Measurements from ENCODE around the gene SCFD1.

SCFD1 gene

GRCh38 chr14:30737916-30738315, 115.8 kb downstream of the SCFD1 start:
- Mint-ChIP-seq H3K36me3 (ENCODE audit: low read depth) (peaks cover 7% of the 10 kb centered on the region), H3K4me3 (no peak overlapping the region), H3K4me1 (ENCODE audit: low read depth) (no peaks in the 10 kb centered on the region), H3K9me3 (no peaks in the 10 kb centered on the region), H3K27ac (no peak overlapping the region), H3K27me3 (ENCODE audit: low read depth) (peaks cover 3% of the 10 kb centered on the region)

DNA sequence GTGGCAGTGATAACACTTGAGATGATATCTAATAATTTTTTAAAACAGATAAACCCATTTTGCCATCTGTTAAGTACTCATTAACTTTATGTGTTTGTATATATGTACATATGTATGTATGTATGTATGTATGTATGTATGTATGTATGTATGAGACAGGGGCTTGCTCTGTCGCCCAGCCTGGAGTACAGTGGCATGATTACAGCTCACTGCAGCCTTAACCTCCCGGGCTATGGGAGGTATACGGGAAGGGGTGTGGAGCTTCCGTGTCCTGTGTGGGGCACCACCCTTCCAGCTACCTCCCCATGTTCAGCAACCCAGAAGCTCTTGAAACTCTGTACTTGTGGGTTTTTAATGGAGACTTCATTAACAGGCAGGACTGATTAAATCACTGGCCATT, 116.9 kb downstream of the SCFD1 start:
- peaks cover 7% of the 10 kb centered on the region for H3K36me3 Mint-ChIP-seq (ENCODE audit: low read depth)
- H3K27me3 Mint-ChIP-seq (ENCODE audit: low read depth): peaks cover 3% of the 10 kb centered on the region
- H3K4me3 Mint-ChIP-seq: no peak overlapping the region
- no peaks in the 10 kb centered on the region for H3K4me1 Mint-ChIP-seq (ENCODE audit: low read depth)
- no peaks in the 10 kb centered on the region for H3K9me3 Mint-ChIP-seq
- no peak overlapping the region for H3K27ac Mint-ChIP-seq

DNA sequence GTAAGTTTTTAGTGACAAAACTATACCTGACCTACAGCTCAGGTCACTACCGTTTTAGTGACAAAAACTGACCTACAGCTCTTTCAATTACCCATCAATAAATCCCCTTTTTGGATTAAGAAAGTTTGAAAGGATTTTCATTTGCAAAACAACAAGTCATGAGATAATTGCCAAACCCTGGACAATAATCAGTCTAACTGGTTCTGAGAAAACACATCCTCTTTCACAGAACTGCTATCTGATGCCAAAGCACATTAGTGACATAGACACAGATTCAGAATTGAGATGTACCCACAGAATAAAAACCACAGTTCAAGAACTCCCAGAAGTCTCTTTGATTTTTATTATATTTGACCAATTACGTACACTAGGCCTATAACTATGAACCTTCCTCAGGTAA, 126.2 kb downstream of the SCFD1 start:
- H3K4me1 Mint-ChIP-seq (ENCODE audit: low read depth): no peaks in the 10 kb centered on the region
- no peak overlapping the region for H3K4me3 Mint-ChIP-seq
- H3K9me3 Mint-ChIP-seq: no peaks in the 10 kb centered on the region
- no peak overlapping the region for H3K27ac Mint-ChIP-seq
- no peaks in the 10 kb centered on the region for H3K36me3 Mint-ChIP-seq (ENCODE audit: low read depth)
- H3K27me3 Mint-ChIP-seq (ENCODE audit: low read depth): peaks cover 4% of the 10 kb centered on the region

DNA sequence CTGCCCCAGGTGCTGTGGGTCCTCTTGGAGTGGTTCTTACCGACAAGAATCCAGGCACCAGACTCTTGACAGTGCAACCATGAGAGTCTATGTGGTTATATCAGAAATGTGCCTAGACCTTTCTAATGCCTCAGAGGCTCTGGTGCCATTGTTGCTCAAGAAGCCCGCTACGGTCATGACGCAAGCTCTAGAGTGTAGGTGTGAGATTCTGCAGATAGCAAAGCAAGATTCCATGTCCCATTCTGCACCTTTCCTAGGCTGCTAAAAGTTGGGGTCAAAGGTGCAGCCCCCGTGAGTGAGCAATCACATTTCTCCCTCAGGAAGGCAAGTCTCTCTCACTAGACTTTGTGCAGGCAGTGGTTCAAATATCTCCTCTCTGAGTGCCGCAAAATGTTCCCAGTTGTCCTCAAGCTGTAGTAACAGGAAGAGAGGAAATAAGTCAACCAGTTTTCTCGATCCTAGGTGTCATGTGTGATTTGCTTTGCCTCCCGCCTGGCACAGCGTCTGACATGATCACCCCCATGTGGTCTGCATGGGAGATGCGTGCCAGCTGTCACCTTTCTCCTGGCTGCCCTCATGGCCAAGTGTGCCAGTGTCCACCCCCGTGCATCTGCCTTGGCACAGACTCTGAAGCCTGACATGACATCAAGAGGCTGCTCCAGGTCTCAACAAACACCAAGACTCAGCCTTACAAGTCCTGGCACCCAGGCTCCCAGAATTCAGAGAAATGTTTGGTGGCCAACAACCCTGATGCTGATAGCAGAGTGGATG, 129.7 kb downstream of the SCFD1 start:
- H3K27me3 Mint-ChIP-seq (ENCODE audit: low read depth): no peaks in the 10 kb centered on the region
- H3K4me1 Mint-ChIP-seq (ENCODE audit: low read depth): no peaks in the 10 kb centered on the region
- no peaks in the 10 kb centered on the region for H3K9me3 Mint-ChIP-seq
- H3K4me3 Mint-ChIP-seq: no peak overlapping the region
- H3K27ac Mint-ChIP-seq: no peak overlapping the region
- H3K36me3 Mint-ChIP-seq (ENCODE audit: low read depth): no peaks in the 10 kb centered on the region

GRCh38 chr14:30753452-30753851, 131.3 kb downstream of the SCFD1 start:
- Mint-ChIP-seq H3K4me1 (ENCODE audit: low read depth) (no peaks in the 10 kb centered on the region), H3K27ac (no peak overlapping the region), H3K36me3 (ENCODE audit: low read depth) (no peaks in the 10 kb centered on the region), H3K9me3 (no peaks in the 10 kb centered on the region), H3K27me3 (ENCODE audit: low read depth) (no peaks in the 10 kb centered on the region), H3K4me3 (no peak overlapping the region)

DNA sequence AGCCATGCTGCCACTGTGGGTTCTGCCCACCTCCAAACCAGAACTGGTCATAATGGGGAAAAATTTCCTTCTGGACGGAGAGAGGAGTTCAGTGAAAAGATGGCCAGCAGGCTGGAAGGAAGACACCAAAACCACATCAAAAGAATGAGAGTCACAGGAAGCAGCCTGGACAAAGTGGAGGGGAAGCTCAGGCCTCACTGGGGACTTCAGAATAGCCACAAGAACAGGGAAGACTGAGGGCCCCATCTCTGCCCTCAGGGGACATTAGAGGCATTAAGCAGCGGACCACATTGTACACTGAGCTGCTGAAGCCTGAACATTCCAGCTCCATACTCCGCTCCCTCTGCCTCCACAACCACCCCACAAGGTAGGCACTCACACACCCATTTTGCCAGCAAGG, 132.7 kb downstream of the SCFD1 start:
- H3K27ac Mint-ChIP-seq: no peak overlapping the region
- H3K4me3 Mint-ChIP-seq: no peak overlapping the region
- no peaks in the 10 kb centered on the region for H3K27me3 Mint-ChIP-seq (ENCODE audit: low read depth)
- no peaks in the 10 kb centered on the region for H3K9me3 Mint-ChIP-seq
- H3K36me3 Mint-ChIP-seq (ENCODE audit: low read depth): no peaks in the 10 kb centered on the region
- no peaks in the 10 kb centered on the region for H3K4me1 Mint-ChIP-seq (ENCODE audit: low read depth)

- no peaks in the 10 kb centered on the region for H3K9me3 Mint-ChIP-seq
- H3K36me3 Mint-ChIP-seq (ENCODE audit: low read depth): no peaks in the 10 kb centered on the region
- H3K4me1 Mint-ChIP-seq (ENCODE audit: low read depth): no peaks in the 10 kb centered on the region
- H3K27ac Mint-ChIP-seq: no peak overlapping the region
- no peaks in the 10 kb centered on the region for H3K27me3 Mint-ChIP-seq (ENCODE audit: low read depth)
- H3K4me3 Mint-ChIP-seq: no peak overlapping the region
These were observed 134.5 kb downstream of the SCFD1 start for GRCh38 chr14:30756594-30756993.

DNA sequence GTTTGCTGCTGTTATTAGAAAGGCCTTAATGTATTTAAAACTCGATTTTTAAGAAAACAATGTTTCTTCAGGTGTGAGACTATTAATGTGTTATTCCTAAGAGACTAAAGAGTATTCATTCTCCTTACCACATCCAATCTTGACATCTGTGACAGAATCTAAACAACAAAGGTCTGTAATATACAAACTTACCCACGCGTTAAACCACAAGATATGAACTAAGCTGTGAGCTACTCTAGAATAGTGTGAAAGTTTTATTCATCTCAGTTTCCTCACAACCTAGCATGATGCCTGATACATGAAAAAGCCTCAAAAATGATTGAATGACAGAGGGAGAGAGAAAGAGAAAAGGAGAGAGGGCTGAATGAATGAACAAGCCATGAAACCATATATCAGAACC, 135.0 kb downstream of the SCFD1 start:
- Mint-ChIP-seq H3K27me3 (ENCODE audit: low read depth) (no peaks in the 10 kb centered on the region), H3K36me3 (ENCODE audit: low read depth) (no peaks in the 10 kb centered on the region), H3K4me3 (no peak overlapping the region), H3K9me3 (no peaks in the 10 kb centered on the region), H3K4me1 (ENCODE audit: low read depth) (no peaks in the 10 kb centered on the region), H3K27ac (no peak overlapping the region)

DNA sequence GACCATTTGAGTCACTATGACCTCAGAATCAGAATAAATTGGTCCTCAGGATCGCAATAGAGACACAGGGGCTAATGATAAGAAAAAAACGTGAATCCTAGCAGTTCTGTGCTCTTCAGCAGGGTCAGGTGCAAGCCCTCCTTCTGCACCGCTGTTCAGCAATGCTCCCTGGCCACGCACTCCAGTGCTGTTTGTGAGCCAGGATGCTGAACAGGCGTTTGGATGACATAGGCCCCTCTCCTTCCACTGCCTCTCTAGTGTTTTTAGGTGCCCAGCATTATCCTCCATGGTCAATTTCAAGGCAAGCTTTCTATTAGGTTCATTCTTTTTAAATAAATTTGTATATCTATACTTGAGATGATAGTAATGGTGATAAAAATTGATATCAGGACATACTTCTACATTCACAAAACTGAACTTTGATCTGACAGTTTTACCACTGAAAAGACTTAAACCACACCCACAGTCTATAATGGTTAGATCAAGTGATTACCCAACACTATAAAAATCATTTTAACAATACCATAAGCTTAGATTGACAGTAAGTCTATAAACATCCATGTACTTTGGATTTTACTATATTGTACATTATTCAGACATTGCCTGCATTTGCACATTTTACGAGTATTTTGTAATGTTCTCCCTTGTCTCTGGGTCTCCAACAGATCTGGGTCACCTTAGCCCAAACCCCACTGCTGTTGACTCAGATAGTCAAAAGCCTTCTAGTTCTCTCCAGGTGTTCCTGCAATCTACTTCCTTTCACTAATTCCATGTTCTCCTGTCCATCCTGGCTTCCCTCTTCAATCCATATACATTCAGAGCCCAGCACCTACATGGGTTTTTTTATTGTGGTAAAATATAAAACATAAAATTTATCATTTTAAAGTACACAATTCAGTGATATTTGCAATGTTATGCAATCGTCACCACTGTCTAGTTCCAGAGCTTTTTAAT, 137.3 kb downstream of the SCFD1 start:
- no peak overlapping the region for H3K4me3 Mint-ChIP-seq
- no peaks in the 10 kb centered on the region for H3K4me1 Mint-ChIP-seq (ENCODE audit: low read depth)
- H3K27ac Mint-ChIP-seq: no peak overlapping the region
- H3K36me3 Mint-ChIP-seq (ENCODE audit: low read depth): no peaks in the 10 kb centered on the region
- peaks cover 8% of the 10 kb centered on the region for H3K27me3 Mint-ChIP-seq (ENCODE audit: low read depth)
- H3K9me3 Mint-ChIP-seq: peaks cover 17% of the 10 kb centered on the region

- no peaks in the 10 kb centered on the region for H3K4me1 Mint-ChIP-seq (ENCODE audit: low read depth)
- peaks cover 19% of the 10 kb centered on the region for H3K27me3 Mint-ChIP-seq (ENCODE audit: low read depth)
- H3K4me3 Mint-ChIP-seq: no peak overlapping the region
- peaks cover 17% of the 10 kb centered on the region for H3K9me3 Mint-ChIP-seq
- no peak overlapping the region for H3K27ac Mint-ChIP-seq
- no peaks in the 10 kb centered on the region for H3K36me3 Mint-ChIP-seq (ENCODE audit: low read depth)
These were observed 141.8 kb downstream of the SCFD1 start for GRCh38 chr14:30763891-30764290.

- Mint-ChIP-seq H3K27ac (no peak overlapping the region), H3K36me3 (ENCODE audit: low read depth) (no peaks in the 10 kb centered on the region)
These were observed 145.5 kb downstream of the SCFD1 start for GRCh38 chr14:30767624-30768023.

DNA sequence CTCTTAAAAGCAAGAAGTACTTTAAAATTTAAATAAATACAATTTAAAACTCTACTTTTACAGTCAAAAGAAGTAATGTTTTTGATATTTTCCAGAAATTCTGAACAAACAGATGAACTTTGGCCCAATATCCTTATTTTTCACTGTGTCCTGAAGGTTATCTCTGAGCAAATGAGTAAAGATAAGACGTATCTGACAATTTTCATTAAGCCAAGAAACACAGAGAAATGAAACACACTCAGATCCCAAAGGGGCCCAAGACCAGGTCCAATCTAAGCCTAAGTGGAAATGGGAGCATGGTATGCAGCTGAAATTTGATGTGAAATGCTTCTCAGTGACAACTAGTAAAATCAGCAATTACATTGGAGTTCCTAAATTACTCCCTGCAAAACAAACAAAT, 146.7 kb downstream of the SCFD1 start:
- Mint-ChIP-seq H3K4me3 (no peak overlapping the region), H3K9me3 (peaks cover 7% of the 10 kb centered on the region), H3K27ac (no peak overlapping the region), H3K4me1 (ENCODE audit: low read depth) (no peaks in the 10 kb centered on the region), H3K27me3 (ENCODE audit: low read depth) (peaks cover 34% of the 10 kb centered on the region), H3K36me3 (ENCODE audit: low read depth) (no peaks in the 10 kb centered on the region)

More at GRCh38 chr14:30767624-30768023, 145.5 kb downstream of the SCFD1 start:
- Mint-ChIP-seq H3K4me3 (no peak overlapping the region), H3K9me3 (peaks cover 17% of the 10 kb centered on the region), H3K27me3 (ENCODE audit: low read depth) (peaks cover 34% of the 10 kb centered on the region), H3K4me1 (ENCODE audit: low read depth) (no peaks in the 10 kb centered on the region)

DNA sequence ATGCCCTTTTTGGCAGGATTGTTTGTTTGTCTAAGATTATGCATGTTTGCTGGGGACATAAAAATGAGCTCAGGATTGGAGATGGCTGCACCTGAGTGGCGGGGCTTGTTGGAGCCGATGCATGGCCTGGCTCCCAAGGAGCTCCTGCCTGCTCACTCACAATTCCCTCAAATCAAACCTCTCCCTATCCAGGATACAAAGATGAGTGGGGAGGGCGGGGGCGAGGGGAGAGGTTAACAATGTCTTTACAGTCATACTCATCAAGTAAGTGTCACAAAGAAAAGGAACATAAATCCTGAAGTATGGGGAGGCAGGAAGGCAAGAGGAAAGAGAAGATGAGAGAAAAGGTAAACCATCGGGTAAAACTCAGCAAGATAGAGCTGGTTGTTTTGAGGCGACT, 148.3 kb downstream of the SCFD1 start:
- H3K4me1 Mint-ChIP-seq (ENCODE audit: low read depth): no peaks in the 10 kb centered on the region

DNA sequence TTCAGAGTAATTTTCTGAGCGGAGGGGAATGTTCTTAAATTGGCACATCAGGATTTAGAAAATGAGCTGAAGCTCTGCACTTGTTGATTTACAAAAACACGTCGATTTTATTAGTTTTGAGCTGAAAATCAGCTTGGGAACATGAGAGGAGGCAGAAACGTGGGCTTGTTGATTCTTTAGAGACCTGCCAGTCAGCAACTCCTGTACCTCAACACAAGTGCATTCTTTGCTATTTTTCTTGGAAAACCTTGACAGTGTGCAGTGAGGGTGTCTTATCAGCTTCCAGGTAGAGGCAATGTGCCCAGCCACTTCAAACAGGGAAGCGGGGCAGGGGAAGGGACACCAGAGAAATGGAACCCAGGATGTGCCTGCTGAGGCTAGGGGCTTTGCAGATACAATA, 149.5 kb downstream of the SCFD1 start:
- H3K4me1 Mint-ChIP-seq (ENCODE audit: low read depth): no peaks in the 10 kb centered on the region

More for the DNA sequence above, 148.3 kb downstream of the SCFD1 start:
- no peaks in the 10 kb centered on the region for H3K36me3 Mint-ChIP-seq (ENCODE audit: low read depth)
- H3K27me3 Mint-ChIP-seq (ENCODE audit: low read depth): peaks cover 35% of the 10 kb centered on the region
- no peak overlapping the region for H3K27ac Mint-ChIP-seq
- no peak overlapping the region for H3K4me3 Mint-ChIP-seq
- no peaks in the 10 kb centered on the region for H3K9me3 Mint-ChIP-seq

DNA sequence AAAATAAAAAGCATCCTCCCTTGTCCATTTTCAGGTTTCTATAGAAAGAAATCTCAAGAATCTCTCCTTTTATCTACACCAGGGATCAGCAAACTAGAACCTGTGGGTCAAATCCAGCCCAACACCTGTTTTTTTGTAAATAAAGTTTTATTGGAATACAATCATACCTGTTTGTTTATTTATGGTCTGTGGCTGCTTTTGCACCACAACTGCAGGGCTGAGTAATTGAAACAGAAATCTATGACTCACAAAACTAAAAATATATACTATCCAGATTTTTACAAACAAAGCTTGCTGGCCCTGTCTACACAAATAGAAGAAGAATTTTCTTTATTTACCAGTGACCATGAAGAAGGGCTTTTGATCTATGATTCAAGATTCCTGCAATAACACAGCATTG, 157.1 kb downstream of the SCFD1 start:
- Mint-ChIP-seq H3K9me3 (no peaks in the 10 kb centered on the region), H3K4me3 (no peak overlapping the region), H3K4me1 (ENCODE audit: low read depth) (no peaks in the 10 kb centered on the region), H3K27me3 (ENCODE audit: low read depth) (peaks cover 15% of the 10 kb centered on the region), H3K27ac (no peak overlapping the region), H3K36me3 (ENCODE audit: low read depth) (no peaks in the 10 kb centered on the region)

More for the DNA sequence above, 149.5 kb downstream of the SCFD1 start:
- Mint-ChIP-seq H3K36me3 (ENCODE audit: low read depth) (no peaks in the 10 kb centered on the region), H3K27ac (no peak overlapping the region), H3K27me3 (ENCODE audit: low read depth) (peaks cover 35% of the 10 kb centered on the region), H3K9me3 (no peaks in the 10 kb centered on the region), H3K4me3 (no peak overlapping the region)
